Left colon (tissue), 2 donors: ENCODE data around the gene NELL1. TPM values are rescaled to one million over a fixed set of nuclear protein-coding genes. Genes with fewer than 3 reads are reported as not detected.

Experiments
- ATAC-seq: fragments of 200-7000 bp; cut with Tn5 transposase; one replicate; pipeline ENCODE4 v1.9.1; 2020; ENCODE audit warnings: mild to moderate bottlenecking, moderate library complexity
- DNase-seq, 2 donors: peaks; one replicate each; pipeline ENCODE4 v3.0.0-alpha.2; 2020
- intact Hi-C, 2 donors: fragments of 100-400 bp; cut with DNase I in 1 of 2; cut with micrococcal nuclease in 1 of 2; formaldehyde crosslinking; loops; one replicate each; pipeline versions ENCODE4 v1.11.2 to v1.14.0; 2022; cut with DNase I, micrococcal nuclease
- total RNA-seq, 2 donors: library from RNA; stranded (reverse); fragmentation: NEBNext Ultra II Directional; extraction: Animal tissue kit (Norgen Biotek cat#: 25700); gene quantifications; one replicate each; pipeline ENCODE4 v1.2.1, GENCODE V29; 2021
- donor health status: DM: no; HTN: no; CAD: no.
- donor health status: DM: yes; HTN: yes; CAD: no.

NELL1 gene
- total RNA-seq, 2 donors from 2014 or later, result 0.09 to 0.89 TPM

DNA sequence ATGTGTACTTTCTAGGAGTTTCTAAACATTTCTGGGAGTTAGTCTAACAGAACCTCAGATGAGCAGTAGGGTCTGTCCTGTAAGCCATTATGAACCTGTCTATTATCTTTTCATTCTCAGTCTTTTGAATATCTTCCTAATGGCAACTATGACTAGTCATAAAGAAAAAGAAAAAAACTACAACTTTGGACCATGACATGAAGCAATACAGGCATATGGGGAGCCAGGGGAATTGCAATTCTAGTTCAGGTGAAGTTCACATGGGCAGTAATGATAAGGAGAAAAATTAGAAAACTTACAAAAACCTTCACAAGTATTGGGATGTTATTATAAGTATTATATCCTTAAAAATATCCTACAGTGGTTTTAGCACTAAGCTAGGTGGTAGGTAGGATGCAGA is 874.5 kb downstream of the NELL1 start:
- ATAC-seq (no peak), DNase-seq (no peak)
- intact Hi-C loops, result no loop called here

DNA sequence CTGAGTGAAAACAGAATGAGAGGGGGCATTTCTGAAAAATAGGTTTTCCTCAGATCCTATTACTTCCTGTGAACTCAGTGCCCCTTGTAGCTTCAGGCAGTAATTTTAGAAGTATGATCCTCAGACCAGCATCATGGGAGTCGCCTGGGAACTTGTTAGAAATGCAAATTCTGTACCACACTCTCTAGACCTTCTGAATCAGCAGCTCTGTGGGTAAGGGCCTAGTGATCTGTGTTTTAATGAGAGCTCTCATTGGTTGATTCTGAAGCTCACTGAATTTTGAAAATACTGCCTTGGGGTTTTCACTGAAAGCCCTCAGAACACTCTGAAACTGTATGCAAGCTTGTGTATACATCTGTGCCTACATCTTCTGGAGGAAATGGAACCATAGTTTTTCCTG is 876.3 kb downstream of the NELL1 start:
- ATAC-seq, result no peak
- intact Hi-C loops, result no loop called here
- no peak for DNase-seq

DNA sequence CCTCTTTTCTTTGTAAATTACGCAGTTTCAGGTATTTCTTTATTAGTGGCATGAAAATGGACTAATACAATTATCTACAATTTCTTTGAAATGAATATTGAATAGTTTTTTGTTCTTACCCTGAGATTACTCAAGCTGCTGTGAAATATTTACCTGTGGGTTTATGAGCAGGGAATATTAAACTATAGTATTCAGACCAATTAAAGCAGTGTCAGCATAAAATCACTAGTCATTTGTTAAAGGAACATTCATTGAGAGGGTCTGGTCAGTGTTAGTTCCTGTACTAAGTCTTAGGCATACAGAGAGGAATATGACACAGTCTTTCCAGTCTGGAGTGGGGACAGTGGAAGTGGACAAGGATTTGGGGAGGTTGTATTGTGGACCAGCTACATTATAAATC is 877.3 kb downstream of the NELL1 start:
- DNase-seq (no peak), ATAC-seq (no peak)
- intact Hi-C loops, result no loop called here

DNA sequence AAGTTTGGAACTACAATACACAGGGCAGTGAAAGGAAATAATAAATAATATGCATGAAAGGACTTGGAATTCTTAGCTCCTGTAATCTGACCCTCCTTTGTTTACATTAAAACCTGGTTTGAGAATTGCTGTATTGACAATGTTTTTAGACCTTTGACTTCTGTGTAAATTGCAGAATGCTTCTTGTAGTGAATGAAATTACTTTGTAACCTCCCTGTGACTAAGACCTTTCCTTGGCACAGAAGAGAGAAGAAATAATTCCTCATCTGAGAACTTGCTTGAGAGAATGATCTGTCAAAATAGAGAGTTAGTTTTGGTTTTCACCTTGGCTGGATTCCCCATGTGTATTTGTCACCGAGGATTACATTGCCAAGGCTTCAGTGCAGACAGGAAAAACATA is 883.5 kb downstream of the NELL1 start:
- intact Hi-C loops, result no loop called here
- ATAC-seq, result peak; percentile 87
- no peak for DNase-seq

DNA sequence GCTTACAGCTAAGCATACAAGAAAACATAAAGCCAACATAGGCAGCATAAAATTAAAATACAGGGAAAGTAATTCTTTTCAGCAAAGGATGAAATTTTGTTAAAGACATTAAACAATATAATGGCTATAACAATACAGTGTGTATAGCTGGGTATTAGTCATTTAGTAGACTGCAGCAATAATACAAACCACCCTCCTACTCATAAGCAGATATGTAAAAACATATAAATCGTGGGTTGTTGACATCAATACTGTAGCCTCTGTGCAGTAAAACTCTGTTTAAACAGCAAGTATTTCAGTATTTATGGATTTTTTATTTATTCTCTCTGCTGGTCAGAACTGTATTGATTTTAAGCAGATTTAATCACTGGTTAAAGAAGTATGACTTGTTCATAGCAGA is 884.4 kb downstream of the NELL1 start:
- ATAC-seq (no peak), DNase-seq (no peak)
- intact Hi-C loops, result no loop called here

DNA sequence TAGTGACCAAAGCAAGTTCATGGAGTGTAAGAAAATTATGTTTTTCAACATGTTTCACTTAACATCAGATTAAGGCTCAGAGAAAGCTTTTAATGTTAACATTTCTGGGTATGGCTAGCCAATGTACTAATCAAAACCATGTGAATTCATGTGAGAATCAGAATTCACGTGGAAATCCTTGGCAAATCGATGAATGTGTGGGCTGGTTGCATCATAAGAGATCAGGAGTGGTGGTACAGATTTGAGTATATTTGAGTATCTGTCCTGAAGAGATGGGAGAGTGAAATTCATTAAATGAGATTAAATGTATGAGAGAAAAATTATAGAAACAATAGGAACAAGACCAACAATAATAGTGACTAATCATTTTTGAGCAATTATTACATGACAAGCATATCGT is 884.9 kb downstream of the NELL1 start:
- no peak for ATAC-seq
- intact Hi-C loops, result no loop called here
- DNase-seq, result no peak

DNA sequence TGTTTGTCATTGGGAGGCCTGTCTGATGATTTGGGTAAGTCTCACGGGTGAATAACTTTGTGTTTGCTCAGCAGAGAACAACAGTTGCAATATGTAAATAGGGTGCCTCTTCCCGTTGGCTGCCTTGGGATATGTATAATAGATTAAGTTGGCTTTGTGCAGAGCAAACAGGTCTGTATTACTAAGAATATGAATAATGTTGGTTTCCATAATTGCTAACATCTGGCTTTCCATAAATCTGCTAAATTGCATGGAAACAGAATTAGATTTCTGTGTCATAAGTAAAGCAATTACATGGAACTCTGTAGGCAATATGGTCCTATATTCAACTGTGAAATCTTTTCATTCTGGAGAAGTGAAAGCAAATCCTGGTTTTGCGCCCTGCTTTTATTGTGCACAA is 887.5 kb downstream of the NELL1 start:
- no peak for ATAC-seq
- DNase-seq, result no peak
- intact Hi-C loops, result no loop called here

DNA sequence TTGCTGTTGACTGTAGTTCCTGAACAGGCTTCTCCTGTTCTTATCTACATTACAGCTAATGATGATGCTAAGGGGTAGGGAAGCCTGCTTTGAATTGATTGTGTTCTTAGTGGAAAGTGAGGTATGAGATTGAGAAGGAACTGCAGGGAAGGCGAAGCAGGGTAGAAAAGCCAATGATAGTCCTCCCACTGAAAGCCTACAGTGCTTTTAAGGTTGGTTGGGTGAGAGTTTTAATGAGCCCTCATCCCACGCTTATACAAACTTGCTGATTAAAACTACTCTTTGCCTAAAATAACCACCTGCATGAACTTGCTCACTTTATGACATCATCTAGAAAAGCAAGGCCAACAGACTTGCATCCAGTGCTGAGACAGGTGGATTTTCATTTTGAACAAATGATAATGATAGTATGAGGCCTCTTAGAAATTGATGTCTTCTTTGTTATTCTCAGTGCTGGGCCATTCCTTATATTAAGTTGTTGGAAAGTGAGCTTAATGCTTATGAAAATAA is 891.1 kb downstream of the NELL1 start:
- DNase-seq (no peak), ATAC-seq (no peak)
- intact Hi-C loops, result no loop called here

DNA sequence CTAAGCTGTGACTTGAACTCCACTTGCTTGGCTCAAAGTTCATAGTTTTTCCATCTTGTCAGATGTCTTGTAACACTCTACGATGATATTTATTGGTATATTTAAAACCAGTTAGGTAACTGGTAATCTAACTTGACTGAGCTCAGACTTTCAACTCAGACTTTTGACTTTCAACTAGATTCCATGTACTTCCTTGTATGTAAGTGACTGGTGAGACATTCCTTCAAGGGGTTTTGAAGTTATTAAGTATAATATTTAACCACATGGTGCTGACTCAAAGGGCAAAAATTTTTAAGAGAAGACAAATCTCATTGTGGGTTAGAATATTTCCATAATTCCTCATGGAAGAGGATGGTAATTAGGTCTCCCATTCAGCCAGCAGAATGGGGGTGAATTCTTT is 892.2 kb downstream of the NELL1 start:
- ATAC-seq, result peak; percentile 84
- no peak for DNase-seq
- intact Hi-C loops, result no loop called here

DNA sequence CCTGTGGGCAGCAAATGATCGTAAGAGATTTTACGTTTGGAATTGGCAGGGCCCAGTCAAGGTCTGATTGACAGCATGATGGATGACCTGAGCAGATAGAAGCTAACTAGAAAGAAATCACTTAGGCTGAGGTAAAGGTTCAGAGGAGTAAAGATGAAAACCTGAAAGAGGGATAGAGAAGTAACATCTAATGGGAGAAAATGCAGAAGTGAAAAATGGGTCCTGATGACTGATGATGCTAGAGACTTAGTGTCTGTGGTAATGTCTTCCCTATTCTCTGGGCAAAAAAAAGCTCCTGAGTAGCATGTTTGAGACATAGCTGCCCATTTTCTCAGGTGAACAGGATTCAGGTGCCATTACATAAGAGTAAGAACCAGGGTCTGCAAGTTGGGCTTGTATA is 894.7 kb downstream of the NELL1 start:
- no peak for ATAC-seq
- intact Hi-C loops, result no loop called here
- no peak for DNase-seq

DNA sequence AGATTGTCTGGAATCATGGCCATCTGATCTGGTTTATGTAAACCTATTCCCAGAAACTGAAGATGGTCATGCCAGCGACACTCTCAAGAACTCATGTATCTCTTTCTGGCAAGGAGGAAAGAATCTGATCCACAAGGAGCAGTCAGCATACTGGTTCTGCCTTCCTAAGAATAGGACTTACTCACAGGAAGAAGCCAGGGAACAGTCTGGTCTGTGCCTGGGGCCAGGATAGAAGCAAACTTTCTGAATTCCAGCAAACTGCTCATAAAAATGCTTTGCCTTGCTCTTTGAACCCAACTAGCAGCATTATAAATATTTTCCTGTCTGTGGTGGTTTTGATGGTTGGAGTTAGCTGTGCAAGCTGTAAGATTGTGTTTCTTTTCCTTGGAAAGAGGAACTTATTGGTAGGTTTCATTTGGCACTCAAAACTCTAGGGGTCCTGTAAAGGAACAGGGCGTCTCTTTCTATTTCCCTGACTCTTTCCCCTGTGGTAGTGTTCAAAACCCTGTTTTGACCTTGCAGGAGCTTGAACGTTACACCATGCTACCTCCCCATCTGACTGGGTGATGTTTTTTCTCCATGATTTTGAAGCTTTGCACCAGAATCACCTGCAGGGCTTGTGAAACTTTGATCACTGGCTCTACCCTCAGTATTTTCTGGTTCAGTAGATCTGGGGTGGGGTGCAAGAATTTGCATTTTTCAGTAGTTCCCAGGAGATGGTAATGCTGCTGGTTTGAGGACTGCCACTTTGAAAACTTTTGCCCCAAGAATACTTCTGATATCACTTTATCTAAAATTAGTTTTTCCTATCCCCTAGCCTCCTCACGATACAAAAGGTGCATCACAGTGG is 895.7 kb downstream of the NELL1 start:
- no peak for DNase-seq
- intact Hi-C loops, result no loop called here
- no peak for ATAC-seq

DNA sequence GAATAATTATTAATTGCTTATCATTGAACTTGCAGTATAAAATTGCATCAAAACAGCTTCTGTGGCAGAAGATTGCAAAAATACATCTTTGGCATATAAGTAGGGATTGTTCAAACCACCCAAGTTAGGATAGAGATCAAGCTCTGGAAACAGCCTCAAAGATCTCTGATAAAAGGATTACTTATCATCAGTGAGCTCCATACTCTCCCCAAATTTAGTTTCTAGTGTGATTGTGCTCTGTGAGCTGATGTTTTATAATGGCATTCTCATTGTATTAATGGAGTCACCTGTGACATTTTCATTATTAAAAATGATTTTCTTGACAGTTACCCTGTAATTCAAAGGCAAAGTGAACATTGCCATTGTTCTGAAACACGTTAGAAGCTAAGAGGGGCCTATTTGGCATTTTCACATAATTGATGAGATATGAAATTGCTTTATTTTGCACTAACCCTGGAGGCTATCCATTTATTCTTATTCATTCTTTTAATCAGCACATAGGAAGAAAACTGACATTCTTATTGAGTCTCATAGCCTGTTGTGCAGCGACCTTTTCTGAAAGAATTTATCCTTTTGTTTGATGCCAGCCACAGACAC is 897.2 kb downstream of the NELL1 start:
- DNase-seq, result no peak
- no peak for ATAC-seq
- intact Hi-C loops, result no loop called here

DNA sequence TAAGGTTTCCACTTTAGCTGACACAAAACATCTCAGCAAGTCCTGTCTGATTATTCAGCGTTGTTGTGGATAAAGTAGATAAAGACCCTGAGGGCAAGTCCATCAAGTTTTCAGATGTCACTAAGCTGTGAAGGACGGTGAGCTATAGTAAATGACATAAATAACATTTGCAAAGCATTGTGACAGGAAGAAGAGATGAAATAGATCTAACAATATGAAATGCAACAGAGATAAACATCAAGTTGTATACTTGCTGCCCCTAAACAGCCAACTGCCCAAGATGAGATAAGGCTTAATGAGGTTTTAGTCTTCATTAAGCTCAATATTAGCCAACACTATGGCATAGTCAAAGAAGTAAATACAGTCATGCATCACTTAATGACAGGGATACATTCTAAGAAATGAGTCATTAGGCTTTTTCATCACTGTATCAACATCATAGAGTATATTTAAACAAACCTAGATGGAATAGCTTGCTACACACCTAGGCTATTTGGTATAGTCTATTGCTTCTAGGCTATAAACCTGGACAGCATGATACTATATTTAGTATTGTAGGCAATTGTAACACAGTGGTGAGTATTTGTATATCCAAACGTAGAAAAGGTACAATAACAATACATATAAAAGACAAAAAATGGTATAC is 898.4 kb downstream of the NELL1 start:
- DNase-seq (no peak), ATAC-seq (peak; percentile 94)
- intact Hi-C loops, result no loop called here

DNA sequence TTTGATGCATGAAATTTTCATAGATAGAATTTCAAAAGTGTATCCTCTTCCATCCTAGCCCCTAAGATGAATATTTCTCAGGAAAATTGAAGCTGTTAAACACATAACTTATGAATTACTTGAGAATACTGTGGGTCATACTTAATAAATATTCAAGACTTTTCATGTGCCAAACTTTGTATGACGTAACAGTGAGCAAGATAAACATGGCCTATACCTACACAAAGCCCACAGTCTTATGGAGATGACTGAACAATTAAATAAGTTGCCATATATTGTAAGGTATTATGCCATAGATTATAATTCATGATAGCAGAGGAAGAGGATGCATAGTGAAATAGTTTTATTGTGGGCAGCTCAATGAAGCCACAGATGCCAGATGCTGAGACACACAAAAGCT is 902.8 kb downstream of the NELL1 start:
- DNase-seq, result no peak
- no peak for ATAC-seq
- intact Hi-C loops, result no loop called here

DNA sequence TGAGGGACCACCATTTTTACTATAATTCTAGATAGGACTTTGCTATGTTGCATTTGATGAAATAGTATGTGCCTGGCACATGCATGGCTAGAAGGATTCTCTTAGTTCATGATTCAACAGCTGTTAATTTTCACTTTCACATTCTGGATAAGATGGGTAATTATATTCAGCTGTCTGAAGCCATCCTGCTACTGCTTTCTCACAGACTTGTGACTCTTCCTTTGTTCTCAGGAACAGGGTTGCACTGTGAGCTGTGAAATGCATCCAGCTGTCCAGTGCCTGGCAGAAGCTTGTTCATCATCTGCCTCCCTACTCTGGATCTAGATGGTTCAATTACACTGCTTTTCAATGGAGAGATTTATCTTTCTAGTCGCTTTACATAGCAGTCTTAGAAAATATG is 913.4 kb downstream of the NELL1 start:
- DNase-seq (no peak), ATAC-seq (no peak)
- intact Hi-C loops, result no loop called here

DNA sequence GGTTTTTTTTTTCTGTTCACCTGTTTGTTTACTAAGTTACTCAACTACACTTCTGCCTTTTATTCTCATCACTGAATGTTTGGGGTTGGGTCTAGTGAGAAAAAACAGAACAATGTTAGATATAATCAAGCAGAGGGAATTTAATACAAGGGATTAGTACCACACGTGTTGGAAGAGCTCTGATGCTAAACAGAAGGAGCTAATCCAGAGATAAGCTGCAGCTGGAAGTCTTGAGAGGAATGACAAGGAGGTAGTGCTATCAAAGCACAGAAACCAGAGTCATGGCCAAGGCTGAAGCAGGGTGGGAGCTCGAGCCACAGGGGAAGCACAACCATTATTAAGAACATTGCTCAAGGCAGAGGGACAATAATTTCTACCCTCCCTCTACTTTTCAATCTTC is 919.4 kb downstream of the NELL1 start:
- no peak for ATAC-seq
- intact Hi-C loops, result no loop called here
- no peak for DNase-seq

DNA sequence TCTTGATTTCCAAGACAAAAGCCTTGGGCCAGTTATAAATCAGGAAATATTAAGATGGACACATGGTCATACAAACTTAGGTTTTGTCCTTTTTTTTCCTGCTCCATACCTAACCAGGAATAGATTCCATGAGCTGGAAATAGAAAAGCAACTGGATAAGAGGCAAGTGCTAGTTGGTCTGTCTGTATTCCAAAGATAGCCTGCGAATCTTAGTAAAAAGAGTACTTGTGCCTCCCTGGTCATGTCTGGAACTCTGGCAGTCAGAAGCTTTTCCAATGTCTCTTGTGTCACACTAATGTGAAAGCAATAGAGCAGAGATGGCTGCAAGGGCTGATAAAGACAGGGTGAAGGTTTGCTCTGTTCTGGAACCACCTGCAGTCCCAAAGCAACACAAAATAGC is 933.3 kb downstream of the NELL1 start:
- DNase-seq (no peak), ATAC-seq (no peak)
- intact Hi-C loops, result no loop called here

DNA sequence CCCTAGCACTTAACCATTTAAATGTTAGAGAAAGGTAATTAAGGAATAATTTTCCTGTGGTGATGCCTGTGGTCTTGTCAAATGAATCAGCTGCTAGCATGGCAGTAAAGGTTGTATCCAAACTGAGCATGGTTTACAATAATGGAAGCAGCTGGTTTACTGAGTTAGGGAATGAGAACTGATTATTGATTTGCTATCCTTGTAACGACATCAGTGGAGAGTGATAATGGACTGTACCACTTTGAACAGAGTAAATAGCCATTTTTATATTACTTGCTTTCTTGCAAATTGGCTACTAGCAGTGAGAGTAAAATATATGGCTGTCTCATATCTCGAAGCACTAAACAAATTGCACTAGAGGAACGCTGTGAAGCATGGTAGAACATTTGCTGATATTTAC is 934.5 kb downstream of the NELL1 start:
- no peak for DNase-seq
- intact Hi-C loops, result no loop called here
- no peak for ATAC-seq

DNA sequence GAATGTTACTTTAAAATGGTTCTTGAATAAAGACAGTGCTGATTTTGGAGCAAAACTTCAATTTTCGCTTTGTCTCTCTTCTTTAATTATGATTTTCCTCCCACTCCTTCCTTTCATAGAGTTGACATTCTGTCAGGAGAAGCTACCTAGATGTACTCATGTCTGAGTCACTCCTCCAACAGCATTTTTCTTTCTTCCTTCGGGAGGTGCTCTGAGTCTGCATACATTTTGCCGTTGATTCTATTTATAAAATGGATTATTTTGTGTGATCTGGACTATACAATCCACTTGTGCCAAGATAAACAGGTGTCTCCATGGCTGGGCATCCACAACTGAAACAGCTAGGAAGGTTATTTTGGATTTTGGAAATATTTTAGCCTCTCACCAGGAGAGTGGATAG is 935.2 kb downstream of the NELL1 start:
- intact Hi-C loops, result no loop called here
- DNase-seq, result no peak
- no peak for ATAC-seq

DNA sequence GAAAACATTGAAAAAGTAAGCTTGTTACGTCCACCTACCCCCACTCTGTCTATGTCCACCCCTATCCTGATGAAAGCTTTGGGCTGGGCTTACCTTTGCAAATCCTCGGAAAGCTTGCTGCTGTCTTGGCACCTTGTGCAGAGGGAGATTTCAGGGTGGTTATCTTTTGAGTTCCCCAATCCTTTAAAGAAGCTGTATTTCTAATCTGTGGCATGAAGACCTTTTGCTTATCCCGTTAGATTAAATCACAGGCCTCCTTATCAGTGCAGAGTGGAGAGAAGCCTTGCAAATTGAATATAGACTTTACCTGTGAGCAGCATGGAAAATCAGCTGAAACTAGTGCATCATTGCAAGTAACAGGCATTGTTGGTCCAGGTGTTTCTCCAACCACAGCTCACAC is 942.9 kb downstream of the NELL1 start:
- DNase-seq (no peak), ATAC-seq (no peak)
- intact Hi-C loops, result no loop called here
